C4-2B (cell line): ENCODE results near the gene KLHL1.

Source experiments
- CTCF ChIP-seq: fragments of 450-650 bp; conservative IDR thresholded peaks from 2 replicates; pipeline ENCODE4 v1.5.1; 2017; ENCODE audit warnings: mild to moderate bottlenecking
- ZFX ChIP-seq: fragments of 450-650 bp; IDR thresholded peaks from 2 replicates; pipeline ENCODE4 v1.6.1; 2017

DNA sequence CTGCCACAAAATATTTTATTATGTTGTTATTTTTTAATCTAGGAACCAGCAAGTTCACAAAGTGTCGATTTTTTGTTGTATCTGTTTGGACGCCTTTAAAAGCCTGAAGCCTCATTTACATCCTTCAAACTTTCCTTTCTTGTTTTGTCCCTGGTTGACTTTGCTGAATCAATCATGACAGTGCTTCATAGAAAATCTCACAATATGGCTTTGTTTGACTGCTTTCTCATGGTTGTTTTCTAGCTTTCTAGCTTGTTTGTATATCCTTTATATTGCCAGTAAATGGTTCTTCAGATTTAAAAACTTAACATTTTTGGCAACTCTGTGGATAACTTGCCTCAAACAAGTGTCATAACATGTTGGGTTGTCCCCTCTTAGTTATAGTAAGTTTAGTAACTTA, 84.7 kb downstream of the KLHL1 start:
- TF ChIP-seq CTCF (no peak), ZFX (no peak)
